Measurements from ENCODE around the gene EPHA1.

- TF ChIP-seq CTCF (IDR thresholded peaks at IDR 0.05; ENCODE audit: insufficient read depth, low read depth, low read length) (no peak), EZH2 (IDR thresholded peaks at IDR 0.05; ENCODE audit: insufficient read depth, low read length) (no peak)
Measured at GRCh38 chr7:143394777-143395176, 13.9 kb downstream of the EPHA1 start.

Measured in astrocyte (in vitro differentiated cells and primary cell).